BE2C (cell line): ENCODE data around the gene VAPB. TPM values are rescaled to one million over a fixed set of nuclear protein-coding genes. Genes with fewer than 3 reads are reported as not detected.

ENCODE experiments used
- DNase-seq: peaks from one replicate; pipeline ENCODE4 v3.0.0-alpha.2; 2020
- H3K27me3 ChIP-seq: fragments of 250-450 bp; sonication (Bioruptor Pico); 2 replicates; pipeline ENCODE4 v1.5.1; 2020; ENCODE audit warnings: mild to moderate bottlenecking
- H3K36me3 ChIP-seq: fragments of 250-450 bp; sonication (Bioruptor Pico); 2 replicates; pipeline ENCODE4 v1.5.1; 2020; ENCODE audit warnings: mild to moderate bottlenecking
- H3K4me1 ChIP-seq: fragments of 250-450 bp; sonication (Bioruptor Pico); 2 replicates; pipeline ENCODE4 v1.5.1; 2020
- H3K4me3 ChIP-seq: 2 replicates; pipeline ENCODE4 v1.5.1; 2011; ENCODE audit warnings: low read depth, low read length
- H3K9me3 ChIP-seq: fragments of 250-450 bp; sonication (Bioruptor Pico); 2 replicates; pipeline ENCODE4 v1.5.1; 2020
- CTCF ChIP-seq: IDR thresholded peaks from 2 replicates; pipeline ENCODE4 v1.5.1; 2012; ENCODE audit warnings: mild to moderate bottlenecking, low read depth, low read length
- polyA plus RNA-seq: library from polyadenylated mRNA; unstranded; fragments of >200 nt; gene quantifications from one replicate; pipeline ENCODE4 v1.2.1, GENCODE V29; 2012; ENCODE audit warnings: low read depth, missing spikeins; ENCODE audit not compliant: insufficient read length, insufficient read depth

The VAPB gene
- polyA plus RNA-seq: 83.5 TPM

GRCh38 chr20:58388882-58389323 lies at the start of gene VAPB:
TSS of gene VAPB (plus strand) at chr20:58389229. CDS start at chr20:58389460, 231 bp downstream.
- no peak for TF ChIP-seq CTCF
- Histone ChIP-seq H3K36me3 (peaks cover 36% of the 10 kb centered on the region), H3K4me1 (peaks cover 3% of the 10 kb centered on the region; the same call in 1 of the 2 replicates), H3K9me3 (peaks cover 3% of the 10 kb centered on the region; the same call in 1 of the 2 replicates), H3K4me3 (peak within 1 kb of the TSS; percentile 72), H3K27me3 (no peaks in the 10 kb centered on the region)
- DNase-seq: peak; percentile 97

- DNase-seq: no peak
- no peaks in the 10 kb centered on the region; the same call in 1 of the 2 replicates for H3K4me1 ChIP-seq
- H3K9me3 ChIP-seq: no peaks in the 10 kb centered on the region
- H3K36me3 ChIP-seq: no peaks in the 10 kb centered on the region
- H3K27me3 ChIP-seq: no peaks in the 10 kb centered on the region
- no peak overlapping the region for H3K4me3 ChIP-seq
- no peak for TF ChIP-seq CTCF
These were observed 49.3 kb upstream of the VAPB start for GRCh38 chr20:58339741-58340140.

GRCh38 chr20:58340151-58340550 lies 48.9 kb upstream of the VAPB start:
- Histone ChIP-seq H3K27me3 (no peaks in the 10 kb centered on the region), H3K9me3 (no peaks in the 10 kb centered on the region), H3K4me1 (no peaks in the 10 kb centered on the region; the same call in 1 of the 2 replicates), H3K4me3 (no peak overlapping the region), H3K36me3 (no peaks in the 10 kb centered on the region)
- no peak for TF ChIP-seq CTCF
- DNase-seq: no peak

GRCh38 chr20:58340853-58341252 lies 48.2 kb upstream of the VAPB start:
- Histone ChIP-seq H3K4me1 (no peaks in the 10 kb centered on the region; the same call in 1 of the 2 replicates), H3K27me3 (no peaks in the 10 kb centered on the region), H3K9me3 (no peaks in the 10 kb centered on the region), H3K36me3 (0 out of 2 replicates have a peak, but pooled peaks cover 5% of the 10 kb centered on the region), H3K4me3 (no peak overlapping the region)
- TF ChIP-seq CTCF: no peak
- no peak for DNase-seq

- no peaks in the 10 kb centered on the region for H3K27me3 ChIP-seq
- no peak for DNase-seq
- H3K4me1 ChIP-seq: no peaks in the 10 kb centered on the region; the same call in 1 of the 2 replicates
- no peak for TF ChIP-seq CTCF
- no peaks in the 10 kb centered on the region for H3K9me3 ChIP-seq
- peaks cover 5% of the 10 kb centered on the region; the same call in 1 of the 2 replicates for H3K36me3 ChIP-seq
- H3K4me3 ChIP-seq: no peak overlapping the region
These were observed 46.7 kb upstream of the VAPB start for GRCh38 chr20:58342104-58342945.

GRCh38 chr20:58344741-58345140 lies 44.3 kb upstream of the VAPB start:
- H3K4me3 ChIP-seq: no peak overlapping the region
- H3K4me1 ChIP-seq: no peaks in the 10 kb centered on the region; the same call in 1 of the 2 replicates
- no peak for DNase-seq

More at GRCh38 chr20:58344741-58345140, 44.3 kb upstream of the VAPB start:
- Histone ChIP-seq H3K36me3 (peaks cover 5% of the 10 kb centered on the region; the same call in 1 of the 2 replicates), H3K27me3 (no peaks in the 10 kb centered on the region), H3K9me3 (no peaks in the 10 kb centered on the region)
- TF ChIP-seq CTCF: no peak
